Measurements from ENCODE around the gene SAMHD1. TPM values are rescaled to one million over a fixed set of nuclear protein-coding genes. Genes with fewer than 3 reads are reported as not detected.

Gene SAMHD1
- total and polyA plus RNA-seq, 2 of the 13 experiments (the other 11 are each of a cell fraction or from before 2014, with no cell fraction given): 16.9 to 43.5 TPM

- peak; percentile 95 for TF ChIP-seq ZNF772 (CRISPR knock-in tag; IDR thresholded peaks at IDR 0.05)
- TF ChIP-seq TOE1 (CRISPR knock-in tag; IDR thresholded peaks at IDR 0.05): no peak
- no peak for TF ChIP-seq ZNF280D (CRISPR knock-in tag; IDR thresholded peaks at IDR 0.05)
- no peak for TF ChIP-seq KDM5A (IDR thresholded peaks at IDR 0.05; ENCODE audit: borderline replicate concordance, low read length)
- TF ChIP-seq, protein P1, sequence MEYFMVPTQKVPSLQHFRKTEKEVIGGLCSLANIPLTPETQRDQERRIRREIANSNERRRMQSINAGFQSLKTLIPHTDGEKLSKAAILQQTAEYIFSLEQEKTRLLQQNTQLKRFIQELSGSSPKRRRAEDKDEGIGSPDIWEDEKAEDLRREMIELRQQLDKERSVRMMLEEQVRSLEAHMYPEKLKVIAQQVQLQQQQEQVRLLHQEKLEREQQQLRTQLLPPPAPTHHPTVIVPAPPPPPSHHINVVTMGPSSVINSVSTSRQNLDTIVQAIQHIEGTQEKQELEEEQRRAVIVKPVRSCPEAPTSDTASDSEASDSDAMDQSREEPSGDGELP (IDR thresholded peaks at IDR 0.05; ENCODE audit: borderline replicate concordance, low read depth): peak; percentile 74; the same call in 1 of the 2 replicates
- TF ChIP-seq ZNF44 (CRISPR knock-in tag; IDR thresholded peaks at IDR 0.05): no peak
- TF ChIP-seq POLR2AphosphoS5 (IDR thresholded peaks at IDR 0.05; ENCODE audit: low read depth, low read length): peak; percentile 73
- TF ChIP-seq CCAR2 (optimal IDR thresholded peaks at IDR 0.05; ENCODE audit: low read depth, low read length): peak; percentile 61
- TF ChIP-seq KLF9 (CRISPR knock-in tag; IDR thresholded peaks at IDR 0.05; ENCODE audit: low read depth): no peak
- TF ChIP-seq, protein P2, sequence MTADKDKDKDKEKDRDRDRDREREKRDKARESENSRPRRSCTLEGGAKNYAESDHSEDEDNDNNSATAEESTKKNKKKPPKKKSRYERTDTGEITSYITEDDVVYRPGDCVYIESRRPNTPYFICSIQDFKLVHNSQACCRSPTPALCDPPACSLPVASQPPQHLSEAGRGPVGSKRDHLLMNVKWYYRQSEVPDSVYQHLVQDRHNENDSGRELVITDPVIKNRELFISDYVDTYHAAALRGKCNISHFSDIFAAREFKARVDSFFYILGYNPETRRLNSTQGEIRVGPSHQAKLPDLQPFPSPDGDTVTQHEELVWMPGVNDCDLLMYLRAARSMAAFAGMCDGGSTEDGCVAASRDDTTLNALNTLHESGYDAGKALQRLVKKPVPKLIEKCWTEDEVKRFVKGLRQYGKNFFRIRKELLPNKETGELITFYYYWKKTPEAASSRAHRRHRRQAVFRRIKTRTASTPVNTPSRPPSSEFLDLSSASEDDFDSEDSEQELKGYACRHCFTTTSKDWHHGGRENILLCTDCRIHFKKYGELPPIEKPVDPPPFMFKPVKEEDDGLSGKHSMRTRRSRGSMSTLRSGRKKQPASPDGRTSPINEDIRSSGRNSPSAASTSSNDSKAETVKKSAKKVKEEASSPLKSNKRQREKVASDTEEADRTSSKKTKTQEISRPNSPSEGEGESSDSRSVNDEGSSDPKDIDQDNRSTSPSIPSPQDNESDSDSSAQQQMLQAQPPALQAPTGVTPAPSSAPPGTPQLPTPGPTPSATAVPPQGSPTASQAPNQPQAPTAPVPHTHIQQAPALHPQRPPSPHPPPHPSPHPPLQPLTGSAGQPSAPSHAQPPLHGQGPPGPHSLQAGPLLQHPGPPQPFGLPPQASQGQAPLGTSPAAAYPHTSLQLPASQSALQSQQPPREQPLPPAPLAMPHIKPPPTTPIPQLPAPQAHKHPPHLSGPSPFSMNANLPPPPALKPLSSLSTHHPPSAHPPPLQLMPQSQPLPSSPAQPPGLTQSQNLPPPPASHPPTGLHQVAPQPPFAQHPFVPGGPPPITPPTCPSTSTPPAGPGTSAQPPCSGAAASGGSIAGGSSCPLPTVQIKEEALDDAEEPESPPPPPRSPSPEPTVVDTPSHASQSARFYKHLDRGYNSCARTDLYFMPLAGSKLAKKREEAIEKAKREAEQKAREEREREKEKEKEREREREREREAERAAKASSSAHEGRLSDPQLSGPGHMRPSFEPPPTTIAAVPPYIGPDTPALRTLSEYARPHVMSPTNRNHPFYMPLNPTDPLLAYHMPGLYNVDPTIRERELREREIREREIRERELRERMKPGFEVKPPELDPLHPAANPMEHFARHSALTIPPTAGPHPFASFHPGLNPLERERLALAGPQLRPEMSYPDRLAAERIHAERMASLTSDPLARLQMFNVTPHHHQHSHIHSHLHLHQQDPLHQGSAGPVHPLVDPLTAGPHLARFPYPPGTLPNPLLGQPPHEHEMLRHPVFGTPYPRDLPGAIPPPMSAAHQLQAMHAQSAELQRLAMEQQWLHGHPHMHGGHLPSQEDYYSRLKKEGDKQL (CRISPR knock-in tag; IDR thresholded peaks at IDR 0.05; ENCODE audit: low read depth): no peak
- TF ChIP-seq REPIN1 (CRISPR knock-in tag; IDR thresholded peaks at IDR 0.05; ENCODE audit: borderline replicate concordance, low read depth): peak; percentile 72; the same call in 1 of the 2 replicates
- TF ChIP-seq ZBTB25 (CRISPR knock-in tag; IDR thresholded peaks at IDR 0.05): 0 out of 2 replicates have a peak, but pooled peaks have one; percentile 29
- no peak for TF ChIP-seq BCL6 (CRISPR knock-in tag; IDR thresholded peaks at IDR 0.05)
- TF ChIP-seq ZNF12 (CRISPR knock-in tag; IDR thresholded peaks at IDR 0.05): no peak
- no peak for TF ChIP-seq KLF16 (CRISPR knock-in tag; IDR thresholded peaks at IDR 0.05)
- TF ChIP-seq SIN3A (IDR thresholded peaks at IDR 0.05; ENCODE audit: borderline replicate concordance, low read depth, low read length): 0 out of 2 replicates have a peak, but pooled peaks have one; percentile 76
- TF ChIP-seq SNAI1 (CRISPR knock-in tag; IDR thresholded peaks at IDR 0.05; ENCODE audit: borderline replicate concordance): no peak
- peak; percentile 71 for TF ChIP-seq RXRA (CRISPR knock-in tag; IDR thresholded peaks at IDR 0.05)
- TF ChIP-seq RCOR2 (CRISPR knock-in tag; IDR thresholded peaks at IDR 0.05): peak; percentile 55; the same call in 1 of the 2 replicates
Observed at GRCh38 chr20:36861875-36862801, 89.4 kb downstream of the SAMHD1 start (continued).
